ENCODE results near the gene STK11.

DNA sequence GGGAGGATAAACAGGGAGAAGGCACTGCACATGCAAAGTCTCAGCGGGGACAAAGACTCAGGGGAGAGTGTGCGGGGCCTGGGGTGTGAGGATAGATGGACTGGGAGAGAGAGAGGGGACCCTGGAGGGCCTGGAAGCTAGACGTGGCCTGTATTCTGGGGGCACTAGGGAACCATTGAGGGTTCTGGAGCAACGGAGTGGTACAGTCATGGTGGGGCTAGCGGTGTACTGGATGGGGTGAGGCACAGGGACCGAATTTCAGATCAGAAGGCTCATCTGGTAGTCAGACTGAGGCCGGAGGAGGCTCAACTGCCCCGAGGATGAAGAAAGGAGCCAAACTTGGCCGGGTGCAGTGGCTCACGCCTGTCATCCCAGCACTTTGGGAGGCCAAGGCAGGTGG lies 23.5 kb upstream of the STK11 start:
- TF ChIP-seq POLR2A (IDR thresholded peaks at IDR 0.05; ENCODE audit: extremely low read depth, insufficient read length) (no peak), CTCF (IDR thresholded peaks at IDR 0.05; ENCODE audit: low read depth, low read length) (no peak), MAX (IDR thresholded peaks at IDR 0.05; ENCODE audit: low read depth, low read length) (no peak), MYC (IDR thresholded peaks at IDR 0.05; ENCODE audit: low read depth, low read length) (no peak)

All from NB4 (cell line).